HL-60/S4 treated with phorbol 12-myristate 13-acetate at 8.2 ng/mL for 4 days and 3 days (cell line): Measurements from ENCODE around the gene NKAPD1.
"Not testable (repeated sequence)": the region's sequence is repeated elsewhere in the genome, so short reads cannot be mapped to it uniquely, and the experiment has no call there.

Source experiments
- in situ Hi-C: fragments of 300-500 bp; cut with MboI; formaldehyde crosslinking; loops from 2 replicates; pipeline ENCODE4 v1.15.0; 2022; ENCODE audit warnings: low sequenced_read_pairs

The NKAPD1 gene

GRCh38 chr11:112073941-112074811 lies at the start of gene NKAPD1, which contains the start of gene PIH1D2:
NKAPD1 (plus strand) TSS chr11:112074299; CDS start chr11:112075575, 1,276 bp downstream.
PIH1D2 (minus strand) TSS chr11:112074017; CDS start chr11:112073174, 843 bp downstream.
- in situ Hi-C loops = no loop called here

- in situ Hi-C loops = no loop called here
Measured at GRCh38 chr11:112024773-112025678, 49.1 kb upstream of the NKAPD1 start, which contains the start of gene DLAT. DLAT (plus strand) TSS chr11:112025408; CDS start chr11:112025473, 65 bp downstream.

GRCh38 chr11:112025707-112026106 lies 48.4 kb upstream of the NKAPD1 start:
- in situ Hi-C loops = no loop called here

- in situ Hi-C loops = not testable (repeated sequence)
Measured at GRCh38 chr11:112026784-112027410, 47.2 kb upstream of the NKAPD1 start.

GRCh38 chr11:112029460-112029859 lies 44.6 kb upstream of the NKAPD1 start:
- in situ Hi-C loops = no loop called here

GRCh38 chr11:112033902-112034301 lies 40.2 kb upstream of the NKAPD1 start:
- in situ Hi-C loops = no loop called here

GRCh38 chr11:112037527-112037926 lies 36.6 kb upstream of the NKAPD1 start:
- in situ Hi-C loops = no loop called here

GRCh38 chr11:112042161-112042960 lies 31.7 kb upstream of the NKAPD1 start:
- in situ Hi-C loops = no loop called here

- in situ Hi-C loops = no loop called here
Measured at GRCh38 chr11:112042961-112043304, 31.2 kb upstream of the NKAPD1 start.

GRCh38 chr11:112044961-112045360 lies 29.1 kb upstream of the NKAPD1 start:
- in situ Hi-C loops = no loop called here

- in situ Hi-C loops = not testable (repeated sequence)
Measured at GRCh38 chr11:112046647-112047046, 27.5 kb upstream of the NKAPD1 start.

GRCh38 chr11:112048256-112048655 lies 25.8 kb upstream of the NKAPD1 start:
- in situ Hi-C loops = not testable (repeated sequence)

GRCh38 chr11:112049777-112050176 lies 24.3 kb upstream of the NKAPD1 start:
- in situ Hi-C loops = no loop called here

GRCh38 chr11:112050721-112051120 lies 23.4 kb upstream of the NKAPD1 start:
- in situ Hi-C loops = no loop called here

- in situ Hi-C loops = no loop called here
Measured at GRCh38 chr11:112051768-112052167, 22.3 kb upstream of the NKAPD1 start.

- in situ Hi-C loops = no loop called here
Measured at GRCh38 chr11:112057170-112057569, 16.9 kb upstream of the NKAPD1 start.

GRCh38 chr11:112058103-112058502 lies 16.0 kb upstream of the NKAPD1 start:
- in situ Hi-C loops = no loop called here

- in situ Hi-C loops = no loop called here
Measured at GRCh38 chr11:112062923-112063322, 11.2 kb upstream of the NKAPD1 start.

GRCh38 chr11:112082729-112083128 lies 8.6 kb downstream of the NKAPD1 start:
- in situ Hi-C loops = no loop called here

GRCh38 chr11:112085822-112086421 lies 11.8 kb downstream of the NKAPD1 start:
- in situ Hi-C loops = no loop called here
